HG02759 (cell line): ENCODE measurements around the gene SDK2.
"Not testable (repeated sequence)": the region's sequence is repeated elsewhere in the genome, so short reads cannot be mapped to it uniquely, and the experiment has no call there.

Source experiments
- ATAC-seq: cut with Tn5 transposase; IDR thresholded peaks from one replicate; pipeline ENCODE4 v1.9.1; 2021; ENCODE audit warnings: mild to moderate bottlenecking, moderate library complexity; ENCODE audit not compliant: unreplicated experiment

Gene SDK2

GRCh38 chr17:73371285-73371684, 273.0 kb downstream of the SDK2 start:
- no peak for ATAC-seq

DNA sequence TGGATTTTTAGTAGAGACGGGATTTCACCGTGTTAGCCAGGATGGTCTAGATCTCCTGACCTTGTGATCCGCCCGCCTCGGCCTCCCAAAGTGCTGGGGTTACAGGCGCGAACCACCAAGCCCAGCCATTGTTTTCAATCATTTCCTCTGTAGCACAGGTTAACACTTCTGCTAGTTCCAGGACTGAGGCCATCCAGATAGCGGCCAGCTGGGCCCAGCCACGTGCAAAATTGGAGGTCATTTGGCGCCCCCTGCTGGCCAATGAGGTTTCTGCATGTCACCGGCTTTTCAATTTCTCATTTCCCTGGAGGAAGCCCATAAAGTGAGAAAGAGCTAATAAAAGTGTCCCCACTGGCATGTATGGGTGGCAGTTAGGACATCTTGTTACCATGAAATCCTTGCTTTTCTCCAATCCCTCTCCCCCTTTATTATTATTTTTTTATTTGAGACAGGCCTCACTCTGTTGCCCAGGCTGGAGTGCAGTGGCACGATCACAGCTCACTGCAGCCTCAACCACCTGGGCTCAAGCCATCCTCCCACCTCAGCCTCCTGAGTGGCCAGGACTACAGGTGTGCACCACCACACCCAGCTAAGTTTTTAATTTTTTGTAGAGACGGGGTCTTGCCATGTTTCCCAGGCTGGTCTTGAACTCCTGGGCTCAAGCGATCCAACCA, 274.3 kb downstream of the SDK2 start:
- not testable (repeated sequence) for ATAC-seq

DNA sequence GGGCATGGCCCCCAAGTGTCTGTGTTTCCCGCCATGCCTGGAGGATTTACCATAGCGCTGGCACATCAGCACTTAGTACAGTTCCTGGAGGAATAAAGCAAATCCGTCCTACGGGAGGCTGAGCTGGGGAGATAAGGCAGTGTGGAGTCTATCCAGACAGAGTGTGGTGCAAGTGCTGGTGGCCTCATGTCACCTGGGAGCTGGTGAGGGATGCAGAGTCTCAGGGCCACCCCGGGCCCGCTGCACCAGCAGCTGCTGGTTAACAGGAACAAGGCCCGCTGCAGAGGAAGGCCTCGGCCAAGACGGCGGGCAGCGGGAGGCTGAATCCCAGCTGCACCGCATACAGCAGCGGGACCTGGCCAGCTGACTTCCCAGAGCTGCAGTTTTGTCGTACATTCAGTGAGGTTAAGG, 275.1 kb downstream of the SDK2 start:
- no peak for ATAC-seq

DNA sequence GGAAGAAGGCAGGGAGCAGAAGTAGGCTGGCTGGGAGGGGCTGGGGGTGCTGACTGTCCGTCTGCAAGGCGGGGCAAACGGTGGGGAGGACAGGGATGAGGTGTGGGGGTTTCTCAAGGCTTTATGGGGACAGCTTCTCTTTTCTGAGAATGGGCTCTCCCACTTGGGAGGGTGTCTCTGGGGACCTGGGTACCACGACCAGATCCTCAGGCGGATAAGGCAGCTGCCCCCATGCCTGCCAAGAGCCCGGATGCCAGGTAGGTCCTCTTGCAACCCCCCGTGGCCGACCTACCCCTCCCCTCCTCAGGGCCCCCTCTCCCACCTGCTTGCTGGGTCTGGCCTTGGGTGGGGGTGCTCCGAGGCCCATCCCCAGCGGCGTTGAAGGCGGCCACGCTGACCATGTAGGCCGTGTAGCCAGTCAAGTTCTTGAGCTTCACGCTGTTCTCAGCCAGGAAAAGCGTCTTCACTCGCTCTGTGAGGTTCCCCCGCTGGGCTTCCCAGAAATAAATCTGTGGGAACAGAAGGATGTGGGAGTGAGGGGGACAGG, 276.1 kb downstream of the SDK2 start:
- ATAC-seq = no peak

GRCh38 chr17:73365906-73366623, 278.2 kb downstream of the SDK2 start:
- ATAC-seq = no peak

DNA sequence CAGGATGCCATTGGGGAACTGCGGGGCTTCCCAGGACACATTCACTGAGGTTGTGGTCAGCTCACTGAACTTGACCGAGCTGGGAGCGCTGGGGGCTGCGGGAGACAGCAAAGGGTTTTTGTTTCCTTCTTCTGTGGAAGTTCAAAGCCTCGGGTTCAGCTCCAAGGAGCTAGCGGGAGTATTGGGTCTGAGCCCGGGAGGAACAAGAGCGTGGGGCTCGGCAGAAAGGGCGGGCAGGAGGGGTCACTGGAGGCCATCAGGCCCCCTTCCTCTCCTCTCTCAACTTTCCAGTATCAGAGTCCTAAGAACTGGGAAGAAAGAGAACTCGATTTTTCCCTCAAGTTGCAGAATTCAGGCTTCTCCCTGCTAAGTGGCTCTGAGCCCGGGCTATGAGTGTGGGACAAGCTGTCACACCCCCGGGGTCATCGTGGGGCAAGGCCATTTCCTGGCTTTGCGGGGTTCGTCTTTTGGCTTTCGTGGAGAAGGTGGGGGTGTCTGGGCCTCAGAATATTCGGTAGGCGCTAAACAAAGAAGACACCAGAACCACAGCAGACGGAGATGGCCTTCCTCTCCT, 278.9 kb downstream of the SDK2 start:
- ATAC-seq = no peak

GRCh38 chr17:73364155-73364522, 280.1 kb downstream of the SDK2 start:
- ATAC-seq = no peak

DNA sequence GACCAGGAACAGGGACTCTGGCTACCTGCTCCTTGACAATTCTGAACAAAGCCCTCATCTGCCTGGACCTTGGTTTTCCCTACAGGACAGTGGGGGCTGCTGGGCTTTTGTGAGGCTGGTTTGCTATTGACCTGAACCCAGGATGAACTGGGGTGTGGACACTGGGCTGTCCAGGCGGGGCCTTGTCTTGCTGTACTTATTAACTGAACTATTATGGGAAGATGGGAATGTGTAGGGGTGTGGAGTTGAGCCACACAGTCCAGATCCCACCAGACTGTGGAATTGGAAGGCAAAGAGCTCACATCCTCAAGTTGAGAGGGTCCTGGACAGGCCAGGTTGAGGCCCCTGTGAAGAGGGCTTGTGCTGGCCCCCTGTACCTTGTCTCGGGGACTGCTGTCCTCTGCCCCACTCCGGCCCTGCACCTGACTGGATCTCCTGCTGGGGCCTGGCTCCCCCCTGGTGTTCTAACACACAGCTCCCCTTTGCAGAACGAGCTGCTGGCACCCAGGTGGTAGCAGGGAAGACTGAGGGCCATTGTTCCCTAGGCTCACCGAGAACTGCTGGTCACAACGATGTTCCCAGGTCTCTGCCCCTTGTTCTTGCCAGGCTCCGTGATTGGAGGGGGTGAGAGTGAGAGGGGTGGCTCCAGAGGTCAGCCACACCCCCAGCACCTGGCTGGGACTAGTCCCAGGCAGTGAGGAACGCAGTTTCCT, 280.6 kb downstream of the SDK2 start:
- ATAC-seq = no peak

DNA sequence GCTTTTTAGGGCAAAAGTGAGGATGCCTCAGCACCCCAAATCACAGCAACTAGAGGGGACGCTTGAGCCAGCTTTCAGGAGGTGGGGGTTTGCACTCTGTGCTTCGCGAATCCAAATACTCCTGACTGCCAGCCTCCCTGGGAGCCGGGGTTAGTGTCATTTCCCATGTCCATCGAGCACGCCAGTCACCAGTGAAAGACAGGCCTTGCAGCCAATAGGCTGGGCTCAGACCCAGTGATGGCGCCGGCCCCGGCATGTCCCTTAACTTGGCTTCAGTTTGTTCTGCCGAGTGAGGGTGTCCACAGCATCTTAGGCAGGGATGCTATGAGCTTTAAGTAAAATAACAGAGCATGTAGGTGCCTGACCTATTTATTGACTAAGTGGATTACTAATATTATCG, 281.5 kb downstream of the SDK2 start:
- no peak for ATAC-seq

DNA sequence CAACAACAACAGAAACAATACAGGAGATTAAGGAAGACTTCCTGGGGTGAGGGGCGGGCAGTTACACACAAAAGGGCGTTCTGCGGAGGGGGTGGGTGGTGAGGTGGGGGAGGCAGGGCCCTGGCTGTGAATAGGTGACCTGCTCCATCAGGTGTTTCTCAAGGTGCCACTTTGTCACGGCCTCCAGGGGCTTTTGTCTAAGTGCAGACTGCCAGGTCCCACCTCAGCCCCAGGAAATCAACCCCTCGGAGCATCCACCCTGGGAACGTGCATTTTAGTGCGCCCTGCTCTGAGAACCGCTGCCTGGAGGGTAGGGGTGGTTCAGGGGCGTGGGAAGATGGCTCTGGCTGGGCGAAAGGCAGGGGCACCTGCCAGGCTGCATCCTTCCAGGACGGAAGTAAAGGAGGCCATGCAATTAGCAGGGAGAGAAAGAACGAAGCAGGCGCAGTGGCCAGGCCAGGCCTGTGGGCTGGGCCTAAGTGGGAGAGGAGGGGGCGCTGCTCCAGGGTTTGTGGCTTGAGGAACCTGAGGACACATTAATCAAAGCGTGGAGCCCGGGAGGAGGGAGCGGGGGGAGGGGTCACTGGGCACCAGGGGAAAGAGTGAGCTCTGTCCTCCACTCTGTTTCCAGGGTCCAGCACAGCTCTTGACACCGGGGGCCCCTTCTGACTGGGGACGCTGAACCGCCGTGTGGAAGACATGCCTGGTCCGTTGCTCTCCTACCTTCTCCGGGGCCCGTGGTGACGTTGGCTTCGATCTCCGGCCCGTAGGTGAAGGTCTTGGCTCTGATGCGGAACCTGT, 283.1 kb downstream of the SDK2 start:
- no peak for ATAC-seq

DNA sequence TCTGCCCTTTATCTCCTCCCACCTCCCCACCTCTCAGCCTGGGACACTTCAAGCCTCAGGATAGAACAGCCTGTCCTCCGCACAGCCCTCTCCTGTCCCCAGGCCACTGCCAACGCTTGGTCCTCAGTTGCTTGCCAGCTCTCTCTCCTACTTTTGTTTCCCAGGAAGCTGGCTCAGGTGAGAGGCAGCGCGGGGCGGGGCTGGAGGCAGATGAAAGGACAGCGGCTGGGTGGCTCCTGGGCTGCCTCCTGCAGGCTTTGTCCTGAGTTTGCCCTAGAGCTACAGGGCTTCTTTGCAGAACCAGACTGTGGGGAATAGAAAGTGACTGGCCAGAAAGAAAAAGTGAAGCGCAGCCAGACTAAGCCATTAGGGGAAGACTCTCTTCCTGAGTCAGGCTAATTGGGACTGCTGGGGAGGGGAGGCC, 284.2 kb downstream of the SDK2 start:
- no peak for ATAC-seq

DNA sequence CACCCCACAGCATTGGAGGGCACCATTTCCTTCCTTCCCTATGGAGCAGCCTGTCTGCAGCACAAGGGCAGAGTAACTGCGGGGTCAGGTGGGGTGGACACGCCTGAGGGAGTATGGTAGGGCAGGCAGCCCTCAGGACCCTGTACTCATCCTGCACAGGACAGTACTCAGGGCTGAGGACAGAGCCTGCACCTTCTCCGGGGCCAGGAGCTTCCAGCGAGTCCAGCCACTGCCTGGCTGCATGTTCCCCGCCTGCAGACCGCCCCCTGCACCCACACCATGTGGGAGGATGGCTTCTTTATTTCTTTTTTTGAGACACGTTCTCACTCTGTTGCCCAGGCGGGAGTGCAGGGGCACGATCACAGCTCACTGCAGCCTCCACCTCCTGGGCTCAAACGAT, 284.9 kb downstream of the SDK2 start:
- ATAC-seq = no peak

GRCh38 chr17:73358668-73359067, 285.6 kb downstream of the SDK2 start:
- no peak for ATAC-seq

DNA sequence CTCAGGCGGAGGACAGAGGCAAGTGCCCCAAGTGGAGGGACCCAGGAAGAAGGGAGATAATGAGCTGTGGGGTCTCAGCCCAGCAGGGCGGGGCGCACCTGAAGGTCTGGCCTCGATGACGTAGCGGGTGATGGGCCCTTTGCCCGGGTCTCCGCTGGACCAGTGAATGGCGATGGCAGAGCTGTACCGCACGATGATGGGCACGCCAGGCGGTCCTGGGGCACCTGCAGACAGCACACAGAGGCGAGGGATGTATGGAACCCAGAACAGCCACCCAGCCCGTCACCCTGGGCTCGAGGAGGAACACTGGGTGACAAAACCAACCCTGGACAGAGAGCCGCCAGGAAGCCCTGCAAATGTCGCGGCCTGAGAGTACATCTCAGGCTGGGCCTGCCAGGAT, 286.3 kb downstream of the SDK2 start:
- ATAC-seq = no peak

DNA sequence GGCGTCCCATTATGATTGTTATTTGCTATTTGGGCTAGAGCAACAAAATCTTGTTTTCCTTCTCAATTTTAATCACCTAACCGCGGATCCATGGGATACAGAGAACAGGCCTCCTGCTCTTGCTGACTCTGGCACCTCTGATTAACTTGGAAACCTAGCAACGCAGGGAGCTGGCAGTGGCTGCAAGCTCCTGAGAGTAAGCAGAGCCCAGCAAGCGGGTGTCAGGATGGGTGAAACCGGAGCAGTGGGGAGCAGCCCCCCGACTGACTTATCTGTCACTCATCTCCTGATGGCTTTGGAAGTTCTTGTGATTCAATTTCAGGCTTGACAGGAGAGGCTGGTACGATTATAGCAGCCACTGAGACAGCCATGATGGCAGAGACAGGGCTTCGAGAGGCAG, 286.9 kb downstream of the SDK2 start:
- no peak for ATAC-seq

- no peak for ATAC-seq
Observed at GRCh38 chr17:73356561-73357170, 287.6 kb downstream of the SDK2 start.

DNA sequence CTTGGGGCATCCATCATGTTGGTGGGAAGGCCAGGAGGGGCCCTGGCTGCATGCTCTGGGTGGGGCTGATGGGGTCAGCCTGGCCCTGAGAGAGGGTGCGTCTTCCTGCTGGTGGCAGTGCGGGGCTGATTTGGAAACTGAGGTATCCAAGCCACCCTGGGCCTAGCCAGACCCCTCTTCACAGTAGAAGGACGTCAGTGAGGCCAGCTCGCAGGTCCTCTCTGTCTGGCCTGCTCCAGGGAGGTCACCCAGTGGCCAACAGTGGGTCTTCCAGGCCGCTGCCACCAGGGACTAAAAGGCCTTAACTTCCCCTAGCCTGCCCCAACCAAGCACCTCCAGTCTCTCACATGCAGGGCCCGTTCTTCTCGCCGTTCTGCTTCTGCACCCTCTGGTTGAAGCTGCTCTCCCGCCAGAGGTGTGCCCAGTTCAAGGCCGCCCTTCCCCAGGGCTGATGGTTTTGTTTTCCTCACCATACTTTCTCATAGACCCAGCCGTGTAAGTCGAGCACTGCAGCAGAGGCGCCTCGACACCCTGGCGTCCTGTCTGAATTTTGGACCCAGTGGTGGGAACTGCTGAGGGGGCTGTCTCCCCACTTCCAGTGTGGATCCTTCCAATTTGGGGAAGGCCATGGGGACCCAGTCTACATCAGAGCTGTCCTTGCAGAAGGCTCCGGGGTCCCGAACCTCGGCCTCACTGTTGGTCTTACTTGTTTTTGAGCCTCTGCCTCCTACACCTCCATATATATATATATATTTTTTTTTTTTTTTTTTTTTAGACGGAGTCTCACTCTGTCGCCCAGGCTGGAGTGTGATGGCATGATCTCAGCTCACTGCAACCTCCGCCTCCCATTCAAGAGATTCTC, 289.6 kb downstream of the SDK2 start:
- no peak for ATAC-seq

- ATAC-seq = no peak
Observed at GRCh38 chr17:73352261-73352660, 292.0 kb downstream of the SDK2 start.

DNA sequence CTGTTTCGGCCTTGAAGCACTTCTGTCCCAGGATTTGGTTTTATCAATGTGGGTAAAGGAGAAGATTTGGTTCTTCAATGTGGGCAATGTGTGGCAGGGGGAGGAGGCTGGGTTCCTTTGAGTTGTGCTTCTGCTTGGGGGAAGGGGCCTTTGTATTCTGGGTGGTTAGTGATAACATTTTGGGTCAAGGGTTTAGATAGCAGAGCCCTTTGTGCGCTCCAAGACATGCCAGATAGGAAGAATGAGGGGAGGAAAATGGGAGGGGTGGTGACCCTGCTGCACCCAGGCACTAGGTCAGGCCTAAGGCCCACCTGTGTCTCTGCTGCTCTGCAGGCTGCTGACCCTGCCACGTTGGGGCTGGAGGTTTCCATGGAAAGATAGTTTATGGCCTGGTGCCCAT, 292.5 kb downstream of the SDK2 start:
- no peak for ATAC-seq
